ENCODE results near the gene NFATC1.

NFATC1 gene

GRCh38 chr18:79543861-79544385, 148.2 kb downstream of the NFATC1 start:
- DNase-seq = no peak

DNA sequence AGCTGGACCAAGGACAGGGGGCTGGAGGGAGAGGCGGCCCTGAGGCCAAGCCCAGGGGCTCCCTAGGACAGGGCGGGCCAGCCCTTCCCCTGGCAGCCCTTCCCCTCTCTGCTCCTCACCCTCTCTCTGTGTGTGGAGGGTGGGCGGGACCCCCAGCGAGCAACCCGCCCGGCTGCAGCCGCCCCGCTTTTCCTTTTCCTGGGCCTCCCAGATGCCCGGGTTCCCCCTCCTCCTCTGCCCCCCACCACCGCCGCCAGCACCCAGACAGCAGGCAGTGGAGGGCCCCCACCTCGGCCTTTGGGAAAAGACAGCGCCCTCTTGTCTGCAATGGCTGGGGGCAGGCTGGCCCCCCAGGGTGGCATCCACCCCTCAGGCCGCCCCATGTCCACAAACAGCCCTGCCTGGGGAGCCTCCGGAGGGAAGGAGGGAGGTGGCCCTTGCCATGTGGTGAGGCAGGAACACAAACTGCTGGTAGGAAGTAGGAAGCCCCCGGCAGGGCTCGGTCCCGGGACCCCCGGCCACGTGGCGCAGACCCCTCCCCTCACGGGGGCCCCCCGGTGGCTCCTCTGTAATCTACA, 148.7 kb downstream of the NFATC1 start:
- no peak for DNase-seq

DNA sequence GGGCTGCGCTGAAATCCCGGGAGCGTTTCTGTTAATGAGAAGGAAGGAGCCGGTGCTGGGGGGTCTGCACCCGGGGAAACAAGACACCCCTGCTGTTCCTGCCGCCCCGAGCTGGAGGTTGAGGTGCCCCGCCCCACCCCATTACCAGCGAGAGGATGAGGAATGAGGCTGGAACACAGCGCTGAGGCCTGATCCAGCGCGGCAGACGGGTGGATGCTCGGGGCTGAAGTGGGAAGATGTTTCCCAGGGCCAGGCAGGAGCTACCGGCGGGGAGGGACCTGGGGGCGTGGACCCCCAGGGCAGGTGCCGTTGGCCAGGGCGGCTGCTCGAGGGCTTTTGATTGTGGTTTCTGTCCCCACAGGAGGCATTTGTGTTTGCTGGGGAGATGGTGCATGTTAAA, 149.5 kb downstream of the NFATC1 start:
- no peak for DNase-seq

GRCh38 chr18:79545736-79546171, 150.0 kb downstream of the NFATC1 start:
- no peak for DNase-seq

DNA sequence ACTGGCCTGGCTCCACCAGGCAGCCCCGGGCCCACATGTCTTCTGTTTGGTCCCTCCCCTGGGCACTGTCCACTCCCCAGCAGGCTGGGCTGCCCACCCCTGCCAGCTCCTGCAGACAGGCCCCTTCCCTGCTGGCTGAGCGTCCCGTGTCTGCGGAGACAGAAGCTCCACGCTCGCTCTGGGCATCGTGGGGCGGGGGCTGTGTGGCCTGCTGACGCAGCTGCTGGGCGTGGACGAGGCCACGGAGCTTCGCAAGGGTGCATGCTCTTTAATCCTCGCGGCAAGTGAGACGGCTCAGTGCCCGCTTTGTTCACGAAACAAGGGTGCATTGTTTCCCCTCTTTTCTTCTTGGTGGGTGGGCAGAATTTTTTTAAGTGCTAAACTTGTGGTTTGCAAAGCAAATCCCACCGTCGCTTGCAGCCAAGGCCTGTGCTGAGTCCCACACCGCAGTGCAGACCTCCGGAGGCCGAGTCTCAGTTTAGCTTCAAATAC, 151.1 kb downstream of the NFATC1 start:
- no peak for DNase-seq

DNA sequence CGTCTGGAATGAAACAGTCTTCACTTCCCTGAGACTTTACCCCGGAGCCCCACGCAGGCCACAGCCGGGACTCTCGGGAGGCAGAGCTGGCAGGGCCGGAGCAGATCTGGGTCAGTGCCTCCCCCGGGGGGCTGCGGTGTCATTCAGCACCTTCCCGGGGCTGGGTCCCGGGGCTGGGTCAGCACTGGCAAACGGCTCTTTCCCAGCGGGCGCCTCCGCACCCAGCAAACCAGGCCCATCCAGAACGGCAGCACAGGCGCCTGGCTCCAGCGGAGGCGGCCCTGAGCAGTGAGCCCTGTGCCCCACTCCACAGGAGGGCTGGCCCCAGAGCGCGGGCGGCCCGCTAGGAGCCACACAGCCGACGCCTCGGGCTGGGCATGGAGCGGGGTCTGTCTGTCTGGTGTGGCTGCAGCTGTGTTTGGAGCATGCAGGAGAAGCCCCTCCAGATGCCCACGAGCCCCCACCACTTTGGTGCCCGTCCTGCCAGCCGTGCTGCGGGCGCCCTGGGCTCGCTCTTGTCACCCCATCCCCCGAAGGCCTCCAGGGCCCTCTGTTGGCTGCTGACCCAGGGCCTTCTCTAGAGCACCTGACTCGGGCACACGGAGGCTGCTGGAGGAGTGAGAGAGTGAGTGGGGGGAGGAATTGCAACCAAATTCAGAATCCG, 151.8 kb downstream of the NFATC1 start:
- no peak for DNase-seq

DNA sequence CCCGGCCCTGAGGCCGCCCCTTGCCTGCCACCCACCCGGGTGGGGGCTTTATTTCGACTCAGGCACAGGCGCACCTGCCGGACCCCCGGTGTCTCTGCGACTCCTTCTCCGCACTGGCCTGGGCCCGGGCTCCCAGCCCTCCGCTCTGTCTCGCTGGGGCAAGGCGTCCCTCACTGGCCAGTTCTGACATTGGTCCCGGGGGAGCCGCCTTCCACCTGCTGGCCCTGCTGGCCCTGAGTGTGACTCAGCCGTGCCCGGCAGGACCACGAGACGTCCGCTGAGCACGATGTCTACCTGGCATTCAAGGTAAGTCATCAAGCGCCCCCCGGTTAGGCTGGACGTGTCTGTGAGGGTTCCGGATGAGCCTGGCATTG, 152.3 kb downstream of the NFATC1 start:
- DNase-seq = no peak

DNA sequence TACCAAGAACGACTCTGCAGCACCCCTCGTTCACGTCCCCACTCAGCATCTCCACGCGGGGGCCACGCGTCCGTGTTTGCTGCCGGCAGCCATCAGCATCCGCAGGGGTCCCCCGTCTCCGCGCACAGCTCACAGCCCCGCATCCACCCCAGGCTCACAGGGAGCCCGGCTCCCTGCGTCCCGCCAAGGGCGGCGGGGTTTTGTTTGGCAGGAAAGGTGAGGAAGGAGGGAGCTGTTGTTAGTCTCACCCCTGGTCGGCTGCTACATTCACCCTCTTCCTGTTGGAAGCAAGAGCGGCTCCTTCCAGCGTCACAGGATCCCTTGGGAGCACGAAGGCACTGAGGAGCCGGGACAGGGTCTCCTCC, 152.9 kb downstream of the NFATC1 start:
- DNase-seq = no peak

GRCh38 chr18:79548986-79549637, 153.4 kb downstream of the NFATC1 start:
- DNase-seq = no peak

DNA sequence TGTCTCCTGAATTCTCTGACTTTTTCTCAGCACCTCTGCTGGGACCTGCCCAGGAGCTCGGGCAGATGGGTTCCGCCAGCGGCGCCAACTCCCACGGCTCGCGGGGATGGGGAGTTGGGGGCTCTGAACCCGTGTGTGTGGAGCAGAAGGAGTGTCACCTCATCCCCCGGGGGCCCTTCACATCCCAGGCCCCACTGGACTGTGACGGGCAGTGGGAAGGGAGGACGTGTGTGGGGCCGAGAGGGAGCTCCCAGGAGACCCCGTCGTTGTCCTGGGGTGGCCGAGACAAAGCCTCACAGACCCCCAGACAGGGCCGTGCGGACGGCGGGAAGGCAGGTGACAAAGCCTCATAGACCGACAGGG, 153.9 kb downstream of the NFATC1 start:
- no peak for DNase-seq

DNA sequence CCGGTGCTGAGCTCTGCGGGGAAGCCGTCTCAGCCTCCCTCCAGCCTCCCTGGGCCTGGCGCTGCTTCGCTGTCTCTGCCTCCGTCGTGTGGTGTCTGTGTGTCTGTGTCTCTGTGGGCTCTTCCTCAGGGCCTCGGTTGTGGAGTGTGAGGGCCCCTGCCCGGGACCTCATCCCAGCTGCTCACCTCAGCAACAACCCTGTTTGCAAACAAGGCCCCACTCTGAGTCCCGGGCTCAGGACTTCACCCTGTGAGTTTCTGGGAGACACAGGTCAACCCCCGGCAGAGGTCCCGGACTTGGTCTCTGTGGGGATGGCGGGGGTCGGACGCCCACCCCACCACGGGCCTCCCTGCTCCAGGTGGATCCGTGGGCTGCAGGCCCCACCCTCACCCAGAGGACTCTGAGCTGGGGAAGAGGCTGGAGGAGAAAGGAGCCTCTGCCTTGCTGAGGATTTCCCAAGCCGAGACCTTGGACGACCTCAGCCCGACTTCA, 156.5 kb downstream of the NFATC1 start:
- DNase-seq = no peak

- DNase-seq = peak; percentile 56
These were observed 157.0 kb downstream of the NFATC1 start for GRCh38 chr18:79552696-79553095.

- no peak for DNase-seq
These were observed 157.4 kb downstream of the NFATC1 start for GRCh38 chr18:79553154-79553553.

GRCh38 chr18:79553696-79554095, 158.0 kb downstream of the NFATC1 start:
- DNase-seq = no peak

DNA sequence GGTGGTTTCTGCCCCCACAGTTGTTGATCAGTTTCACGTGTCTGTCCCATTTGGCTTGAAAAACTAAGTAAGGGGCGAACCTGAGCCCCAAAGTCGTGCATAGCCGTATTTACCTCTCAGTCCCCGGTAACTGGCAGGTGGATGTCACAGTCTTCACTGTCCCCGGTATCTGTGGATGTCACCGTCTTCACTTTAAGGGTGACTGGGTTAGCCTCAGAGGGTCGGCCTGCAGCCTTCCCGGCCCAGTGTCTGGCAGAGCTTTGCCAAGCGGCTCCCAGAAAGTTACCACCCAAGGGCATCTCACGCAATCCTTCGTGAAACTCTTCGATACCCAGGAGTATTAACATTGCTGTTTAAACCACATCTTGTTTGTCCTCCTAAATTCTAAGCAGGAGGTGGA, 158.6 kb downstream of the NFATC1 start:
- no peak for DNase-seq

DNA sequence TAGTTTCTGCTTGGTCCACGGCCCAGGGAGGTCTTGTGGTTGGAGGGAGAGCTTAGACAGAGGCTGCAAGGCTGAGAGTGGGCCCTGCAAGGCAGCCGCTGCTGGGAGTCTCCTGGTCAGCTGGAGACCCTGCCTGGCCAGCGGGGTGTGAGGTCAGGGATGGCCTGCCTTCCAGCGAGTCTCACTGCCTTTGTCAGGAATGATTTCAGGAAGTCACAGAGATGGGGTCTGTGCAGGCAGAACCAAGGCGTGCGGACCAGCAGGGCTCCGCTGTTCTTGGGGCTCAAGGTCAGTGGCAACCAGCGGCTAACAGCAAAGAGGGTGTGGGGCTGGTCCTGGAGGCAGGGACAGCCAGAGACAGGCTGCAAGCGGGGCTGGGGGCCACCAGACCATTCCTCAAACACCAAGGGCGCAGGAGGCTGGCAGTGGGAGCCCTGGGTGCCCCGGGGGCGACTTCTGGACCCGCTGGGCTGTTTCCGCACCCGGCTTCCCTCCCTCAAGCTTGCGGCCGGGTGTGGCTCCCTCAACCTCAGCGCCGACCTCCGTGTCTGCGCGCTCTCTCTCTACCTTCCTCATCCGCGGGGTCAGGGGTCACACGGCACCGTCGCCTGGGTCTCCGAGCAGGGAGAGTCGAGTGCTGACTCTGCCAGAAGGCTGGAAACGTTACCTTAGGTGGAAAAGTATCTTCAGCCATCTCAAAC, 159.4 kb downstream of the NFATC1 start:
- no peak for DNase-seq

DNA sequence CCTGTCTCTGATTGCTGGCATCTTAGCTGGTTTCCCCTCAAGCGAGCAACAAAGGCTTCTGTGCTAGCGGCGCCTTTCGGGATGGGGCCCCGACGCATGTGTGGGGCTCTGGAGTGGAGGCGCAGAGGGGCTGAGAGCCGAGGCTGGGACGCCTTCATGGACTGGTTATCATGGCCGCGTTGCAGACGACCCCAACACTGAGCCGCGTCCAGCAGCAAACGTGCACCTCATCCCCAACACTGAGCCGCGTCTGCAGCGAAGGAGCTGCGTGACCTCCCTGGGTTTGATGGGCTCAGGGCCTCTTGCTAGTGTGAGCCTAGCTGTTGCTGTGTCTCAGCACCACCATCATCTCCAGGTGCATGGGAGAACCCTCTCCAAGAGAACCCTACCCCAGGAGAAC, 160.2 kb downstream of the NFATC1 start:
- DNase-seq = no peak

DNA sequence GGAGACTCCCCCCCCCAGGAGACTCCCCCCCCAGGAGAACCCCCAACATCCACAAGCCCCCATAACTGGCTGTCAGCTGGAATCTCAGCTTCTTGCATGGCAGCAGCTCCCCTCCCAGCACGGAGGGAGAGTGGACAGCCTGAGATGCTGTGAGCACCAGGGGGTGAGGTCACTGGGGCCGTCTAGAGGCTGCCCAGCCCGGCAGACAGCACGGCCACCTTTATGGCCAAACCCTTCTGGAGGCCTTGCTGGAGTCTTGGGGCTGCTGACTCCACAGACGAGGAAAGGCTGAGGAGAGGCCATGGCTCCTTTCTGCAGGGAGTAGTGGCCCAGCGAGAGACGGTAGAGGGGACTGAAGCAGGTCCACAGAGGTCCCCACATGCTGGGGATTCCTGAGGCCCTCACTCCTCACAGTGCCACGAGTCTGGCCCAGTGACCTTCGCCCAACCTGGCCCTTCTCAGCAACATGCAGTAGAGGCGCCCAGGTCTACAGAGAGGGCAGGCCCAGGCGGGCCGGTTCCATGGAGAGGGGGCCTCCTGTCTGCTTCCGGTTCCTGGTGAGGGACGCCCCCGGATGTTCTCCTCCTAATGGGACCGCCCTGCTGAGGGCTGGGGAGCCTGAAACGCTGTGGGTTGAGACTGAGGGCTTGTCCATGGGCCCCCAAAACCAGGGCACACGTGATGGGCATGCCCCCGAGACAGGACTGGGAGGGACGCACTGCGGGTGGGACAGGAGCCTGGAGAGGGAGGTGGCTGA, 161.3 kb downstream of the NFATC1 start:
- no peak for DNase-seq

- DNase-seq = no peak
These were observed 162.6 kb downstream of the NFATC1 start for GRCh38 chr18:79558196-79558932.

DNA sequence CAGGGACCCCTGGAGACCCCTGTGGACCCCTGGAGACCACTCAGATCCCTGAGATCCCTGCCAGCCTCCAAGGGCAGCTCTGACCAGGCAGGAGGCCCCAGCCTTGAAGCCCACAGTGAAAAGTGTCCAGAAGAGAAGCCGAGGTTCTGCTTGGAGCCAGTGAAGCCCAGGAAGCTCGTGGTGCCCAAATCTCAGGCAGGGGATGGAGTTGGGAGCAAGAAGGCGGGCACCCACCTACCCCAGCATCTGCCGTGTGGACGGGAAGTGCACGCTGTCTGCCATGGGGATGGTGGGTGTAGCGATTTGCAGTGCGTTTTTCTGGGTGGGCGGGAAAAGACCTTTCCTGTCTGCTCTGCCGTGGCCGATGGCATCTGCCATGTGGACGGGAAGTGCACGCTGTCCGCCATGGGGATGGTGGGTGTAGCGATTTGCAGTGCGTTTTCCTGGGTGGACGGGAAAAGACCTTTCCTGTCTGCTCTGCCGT, 163.2 kb downstream of the NFATC1 start:
- no peak for DNase-seq

GRCh38 chr18:79559436-79559835, 163.7 kb downstream of the NFATC1 start:
- no peak for DNase-seq
